PC-3 (cell line): ENCODE measurements around the gene SAMD4A.

Experiments
- EZH2 ChIP-seq: fragments of 300-600 bp; sonication (generic); IDR thresholded peaks from one replicate; pipeline ENCODE4 v1.6.1; 2017; ENCODE audit warnings: antibody characterized with exemption, mild to moderate bottlenecking, low read length; ENCODE audit not compliant: unreplicated experiment
- TF ChIP-seq, protein P1 (sequence below): fragments of 300-600 bp; sonication (generic); conservative IDR thresholded peaks from 2 replicates; pipeline ENCODE4 v1.5.1; 2017; ENCODE audit warnings: antibody characterized with exemption, low read depth, mild to moderate bottlenecking, low read length

DNA sequence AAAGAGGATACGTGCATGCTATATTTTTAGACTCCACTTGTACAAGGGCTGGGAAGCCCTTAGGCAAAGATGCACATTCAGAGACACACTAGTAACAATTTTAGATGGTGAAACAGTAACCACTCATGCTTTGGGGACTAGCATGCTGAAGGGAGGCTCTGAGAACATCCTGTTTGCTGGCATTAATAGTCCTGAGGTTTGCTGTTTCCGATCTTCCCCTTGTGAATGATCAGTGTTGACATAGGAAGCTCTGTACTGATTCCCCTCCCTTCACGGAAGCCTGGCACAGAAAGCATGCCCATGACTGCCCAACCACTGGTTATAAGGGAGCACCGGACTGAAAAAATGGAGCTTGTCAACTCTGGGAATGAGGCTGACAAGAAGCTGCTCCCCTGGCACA lies 171.1 kb downstream of the SAMD4A start:
- TF ChIP-seq, protein P1, sequence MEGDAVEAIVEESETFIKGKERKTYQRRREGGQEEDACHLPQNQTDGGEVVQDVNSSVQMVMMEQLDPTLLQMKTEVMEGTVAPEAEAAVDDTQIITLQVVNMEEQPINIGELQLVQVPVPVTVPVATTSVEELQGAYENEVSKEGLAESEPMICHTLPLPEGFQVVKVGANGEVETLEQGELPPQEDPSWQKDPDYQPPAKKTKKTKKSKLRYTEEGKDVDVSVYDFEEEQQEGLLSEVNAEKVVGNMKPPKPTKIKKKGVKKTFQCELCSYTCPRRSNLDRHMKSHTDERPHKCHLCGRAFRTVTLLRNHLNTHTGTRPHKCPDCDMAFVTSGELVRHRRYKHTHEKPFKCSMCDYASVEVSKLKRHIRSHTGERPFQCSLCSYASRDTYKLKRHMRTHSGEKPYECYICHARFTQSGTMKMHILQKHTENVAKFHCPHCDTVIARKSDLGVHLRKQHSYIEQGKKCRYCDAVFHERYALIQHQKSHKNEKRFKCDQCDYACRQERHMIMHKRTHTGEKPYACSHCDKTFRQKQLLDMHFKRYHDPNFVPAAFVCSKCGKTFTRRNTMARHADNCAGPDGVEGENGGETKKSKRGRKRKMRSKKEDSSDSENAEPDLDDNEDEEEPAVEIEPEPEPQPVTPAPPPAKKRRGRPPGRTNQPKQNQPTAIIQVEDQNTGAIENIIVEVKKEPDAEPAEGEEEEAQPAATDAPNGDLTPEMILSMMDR, result no peak
- TF ChIP-seq EZH2, result no peak
